Mammary epithelial cell (primary cell): ENCODE measurements around the gene TMEM269.

Experiments used
- EZH2 ChIP-seq: IDR thresholded peaks from 2 replicates; pipeline ENCODE4 v1.6.1; 2012; ENCODE audit warnings: low read length, inconsistent platforms, borderline replicate concordance
- TF ChIP-seq, protein P1 (sequence below), 2 donors: IDR thresholded peaks in 1 of 2; conservative IDR thresholded peaks in 1 of 2; 2 replicates each; pipeline ENCODE4 v1.5.1; 2011 to 2012; ENCODE audit warnings: inconsistent platforms in 2 of 2, low read length in 2 of 2, mild to moderate bottlenecking in 2 of 2, control low read depth in 1 of 2, low read depth in 1 of 2; ENCODE audit not compliant: insufficient read depth in 1 of 2; ENCODE audit errors: extremely low read depth in 1 of 2

DNA sequence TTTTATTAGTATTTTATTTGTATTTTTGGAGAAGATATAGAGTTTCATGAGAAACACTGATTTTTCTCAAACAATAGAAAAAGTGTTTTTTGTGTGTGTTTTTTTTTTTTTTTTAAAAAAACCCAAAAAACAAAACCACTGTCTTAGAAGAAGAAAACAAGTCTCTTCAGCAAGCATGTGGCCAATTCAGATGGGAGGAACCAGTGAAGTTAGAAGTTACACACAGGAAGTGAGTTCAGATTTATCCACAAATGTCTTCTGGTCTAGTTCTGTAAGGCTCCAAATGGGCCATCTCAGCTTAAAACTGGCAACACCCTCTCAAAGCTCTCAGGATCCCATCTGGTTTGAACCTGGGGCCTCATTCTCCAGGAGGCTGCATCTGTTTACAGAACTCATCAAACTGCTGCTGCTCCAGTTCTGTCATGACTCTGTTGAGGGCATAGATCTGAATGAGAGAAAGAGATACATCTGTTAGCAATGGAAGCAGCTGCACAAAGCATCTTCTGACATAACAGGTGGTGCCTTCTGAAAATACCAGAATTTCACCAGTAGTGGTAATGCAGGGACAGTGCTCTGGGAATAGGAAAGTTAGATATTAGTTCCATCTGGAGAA lies 22.4 kb downstream of the TMEM269 start:
- TF ChIP-seq, protein P1, sequence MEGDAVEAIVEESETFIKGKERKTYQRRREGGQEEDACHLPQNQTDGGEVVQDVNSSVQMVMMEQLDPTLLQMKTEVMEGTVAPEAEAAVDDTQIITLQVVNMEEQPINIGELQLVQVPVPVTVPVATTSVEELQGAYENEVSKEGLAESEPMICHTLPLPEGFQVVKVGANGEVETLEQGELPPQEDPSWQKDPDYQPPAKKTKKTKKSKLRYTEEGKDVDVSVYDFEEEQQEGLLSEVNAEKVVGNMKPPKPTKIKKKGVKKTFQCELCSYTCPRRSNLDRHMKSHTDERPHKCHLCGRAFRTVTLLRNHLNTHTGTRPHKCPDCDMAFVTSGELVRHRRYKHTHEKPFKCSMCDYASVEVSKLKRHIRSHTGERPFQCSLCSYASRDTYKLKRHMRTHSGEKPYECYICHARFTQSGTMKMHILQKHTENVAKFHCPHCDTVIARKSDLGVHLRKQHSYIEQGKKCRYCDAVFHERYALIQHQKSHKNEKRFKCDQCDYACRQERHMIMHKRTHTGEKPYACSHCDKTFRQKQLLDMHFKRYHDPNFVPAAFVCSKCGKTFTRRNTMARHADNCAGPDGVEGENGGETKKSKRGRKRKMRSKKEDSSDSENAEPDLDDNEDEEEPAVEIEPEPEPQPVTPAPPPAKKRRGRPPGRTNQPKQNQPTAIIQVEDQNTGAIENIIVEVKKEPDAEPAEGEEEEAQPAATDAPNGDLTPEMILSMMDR (conservative IDR thresholded peaks at IDR 0.05 in 1 of 2, IDR thresholded peaks at IDR 0.05 in 1 of 2; ENCODE audit: extremely low read depth in 1 of 2, insufficient read depth in 1 of 2, low read depth in 1 of 2, low read length in 2 of 2), result no peak
- TF ChIP-seq EZH2, result no peak
